Hepatocyte (in vitro differentiated cells): Measurements from ENCODE around the gene WDFY1. TPM values are rescaled to one million over a fixed set of nuclear protein-coding genes. Genes with fewer than 3 reads are reported as not detected.

Experiments
- DNase-seq: peaks from one replicate; pipeline ENCODE4 v3.0.0-alpha.2; 2016; ENCODE audit warnings: low spot score
- H2AFZ ChIP-seq: fragments of 200-600 bp; sonication (generic); 2 replicates; pipeline ENCODE4 v1.6.0; 2016; ENCODE audit warnings: antibody characterized with exemption, mild to moderate bottlenecking
- H3K27ac ChIP-seq: fragments of 200-600 bp; sonication (generic); 2 replicates; pipeline ENCODE4 v1.5.1; 2016; ENCODE audit warnings: mild to moderate bottlenecking
- H3K27me3 ChIP-seq: fragments of 200-600 bp; sonication (generic); 2 replicates; pipeline ENCODE4 v1.6.1; 2016
- H3K36me3 ChIP-seq: fragments of 200-600 bp; sonication (generic); replicated peaks from 2 replicates; pipeline ENCODE4 v1.5.1; 2016; ENCODE audit warnings: low read depth; ENCODE audit not compliant: insufficient read depth
- H3K4me1 ChIP-seq: fragments of 200-600 bp; sonication (generic); 2 replicates; pipeline ENCODE4 v1.5.1; 2016; ENCODE audit warnings: mild to moderate bottlenecking, moderate library complexity; ENCODE audit not compliant: insufficient read depth
- H3K4me2 ChIP-seq: fragments of 200-600 bp; sonication (generic); 2 replicates; pipeline ENCODE4 v1.6.0; 2016
- H3K4me3 ChIP-seq: fragments of 200-600 bp; sonication (generic); 2 replicates; pipeline ENCODE4 v1.5.1; 2016; ENCODE audit warnings: mild to moderate bottlenecking
- H3K79me2 ChIP-seq: fragments of 200-600 bp; sonication (generic); 2 replicates; pipeline ENCODE4 v1.6.0; 2017; ENCODE audit warnings: mild to moderate bottlenecking
- H3K9me2 ChIP-seq: fragments of 200-600 bp; sonication (generic); replicated peaks from 2 replicates; pipeline ENCODE4 v1.6.0; 2017; ENCODE audit warnings: mild to moderate bottlenecking; ENCODE audit not compliant: insufficient read depth
- H3K9me3 ChIP-seq: fragments of 200-600 bp; sonication (generic); 2 replicates; pipeline ENCODE4 v1.5.1; 2016; ENCODE audit warnings: low read depth, mild to moderate bottlenecking
- H4K20me1 ChIP-seq: fragments of 200-600 bp; sonication (generic); 2 replicates; pipeline ENCODE4 v1.6.0; 2016; ENCODE audit warnings: mild to moderate bottlenecking; ENCODE audit not compliant: insufficient read depth, poor library complexity, severe bottlenecking
- CTCF ChIP-seq: fragments of 200-600 bp; sonication (generic); IDR thresholded peaks from 2 replicates; pipeline ENCODE4 v1.5.1; 2016; ENCODE audit warnings: antibody characterized with exemption, mild to moderate bottlenecking; ENCODE audit not compliant: poor library complexity
- EZH2 ChIP-seq: fragments of 200-600 bp; sonication (generic); IDR thresholded peaks from 2 replicates; pipeline ENCODE4 v1.6.1; 2016; ENCODE audit warnings: antibody characterized with exemption, mild to moderate bottlenecking, borderline replicate concordance
- EZH2phosphoT487 ChIP-seq: fragments of 200-600 bp; sonication (generic); IDR thresholded peaks from one replicate; pipeline ENCODE4 v1.6.1; 2018; ENCODE audit warnings: antibody characterized with exemption, mild to moderate bottlenecking, low read depth, moderate library complexity; ENCODE audit not compliant: unreplicated experiment, severe bottlenecking
- WGBS: methylation state at CpG from one replicate; pipeline ENCODE4 v1.1.6; 2016; ENCODE audit warnings: low lambda C conversion rate; ENCODE audit errors: missing lambda C conversion rate; 5-methylcytosine and 5-hydroxymethylcytosine counted together
- polyA plus RNA-seq: library from polyadenylated mRNA; unstranded; fragments of >200 nt; fragmentation: Nextera tagmentation; extraction: Ambion mirVana; gene quantifications from 2 replicates; pipeline ENCODE4 v1.2.1, GENCODE V29; 2016
- total RNA-seq: library from RNA; depleted of rRNA; stranded (reverse); fragments of >200 nt; gene quantifications from 2 replicates; pipeline ENCODE4 v1.2.3, GENCODE V29; 2014

WDFY1 gene
- total and polyA plus RNA-seq, 2 experiments from 2014 or later = 45.6 to 68.3 TPM

DNA sequence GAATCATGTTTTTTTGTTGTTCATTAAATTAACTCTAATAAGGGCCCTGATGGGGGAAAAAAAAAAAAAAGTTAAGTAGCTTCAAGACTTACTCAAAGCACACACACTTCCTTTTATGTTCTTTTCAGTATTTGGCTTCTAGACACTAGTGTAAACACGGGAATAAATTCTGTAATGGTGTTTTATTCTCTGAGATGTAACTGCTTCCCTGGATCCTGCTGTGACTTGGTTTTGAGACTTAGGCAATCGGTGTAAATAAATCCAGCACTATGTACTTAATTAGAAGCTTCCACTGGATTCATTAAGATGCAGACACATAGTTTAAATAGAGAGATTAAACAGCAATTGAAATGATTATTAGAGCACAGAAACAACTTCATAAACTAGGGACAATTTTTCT lies 81.6 kb downstream of the WDFY1 start:
- Histone ChIP-seq H3K27ac (peak overlapping the region; percentile 80), H3K9me2 (no peaks in the 10 kb centered on the region), H3K79me2 (no peaks in the 10 kb centered on the region), H3K4me2 (no peak overlapping the region), H3K4me3 (no peak overlapping the region), H3K36me3 (no peaks in the 10 kb centered on the region), H2AFZ (no peak overlapping the region), H3K4me1 (peaks cover 20% of the 10 kb centered on the region), H3K9me3 (no peaks in the 10 kb centered on the region), H4K20me1 (no peaks in the 10 kb centered on the region), H3K27me3 (no peaks in the 10 kb centered on the region)
- TF ChIP-seq CTCF (no peak), EZH2phosphoT487 (no peak), EZH2 (no peak)
- no peak for DNase-seq
- WGBS = 67% methylated on average over 2 of the region's 2 CpGs

DNA sequence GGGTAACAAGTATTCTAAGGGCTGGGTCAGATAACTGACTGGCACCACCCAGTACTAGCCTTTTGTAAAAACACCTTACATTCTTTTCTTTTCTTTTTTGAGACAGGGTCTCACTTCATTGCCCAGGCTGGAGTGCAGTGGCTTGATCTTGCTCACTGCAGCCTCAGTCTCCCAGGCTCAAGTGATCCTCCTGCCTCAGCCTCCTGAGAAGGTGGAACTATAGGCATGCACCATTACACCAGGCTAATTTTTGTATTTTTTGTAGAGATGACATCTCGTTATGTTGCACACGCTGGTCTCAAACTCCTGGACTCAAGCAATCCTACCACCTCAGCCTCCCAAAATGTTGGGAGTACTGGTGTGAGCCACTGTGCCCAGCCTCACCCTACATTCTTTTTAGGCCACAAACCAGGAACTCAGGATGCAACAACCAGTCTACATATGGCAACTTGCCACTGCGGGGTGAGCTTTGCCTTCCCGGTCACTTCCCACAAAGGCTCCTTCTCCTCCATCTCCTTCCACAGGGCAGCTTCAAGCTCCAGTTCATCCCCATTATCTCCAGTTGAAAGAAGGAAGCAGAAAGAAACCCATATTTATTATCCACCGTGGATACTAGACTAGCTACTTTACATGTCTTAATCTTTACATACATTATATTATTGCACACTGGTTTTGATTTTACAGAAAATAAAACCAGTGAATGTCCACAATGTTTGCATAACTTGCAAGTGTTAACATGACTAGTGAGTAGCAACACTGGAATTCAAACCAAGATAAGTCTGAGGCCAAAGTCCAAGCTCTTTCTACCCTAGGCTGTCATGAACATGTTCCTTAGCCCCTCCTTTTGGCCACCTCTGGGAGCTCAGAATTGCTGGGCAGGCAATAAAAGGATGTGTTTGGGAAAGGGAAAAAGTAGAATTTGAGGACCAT lies 84.1 kb downstream of the WDFY1 start:
- peak overlapping the region; percentile 44 for H3K4me2 ChIP-seq
- DNase-seq = peak; percentile 83
- no peaks in the 10 kb centered on the region for H3K79me2 ChIP-seq
- peaks cover 20% of the 10 kb centered on the region for H3K4me1 ChIP-seq
- TF ChIP-seq EZH2phosphoT487 = no peak
- 55% methylated on average over 5 of the region's 5 CpGs for WGBS
- H3K27ac ChIP-seq = peak overlapping the region; percentile 96
- no peaks in the 10 kb centered on the region for H3K27me3 ChIP-seq
- no peaks in the 10 kb centered on the region for H3K36me3 ChIP-seq
- no peaks in the 10 kb centered on the region for H4K20me1 ChIP-seq
- no peaks in the 10 kb centered on the region for H3K9me2 ChIP-seq
- H2AFZ ChIP-seq = no peak overlapping the region
- H3K9me3 ChIP-seq = no peaks in the 10 kb centered on the region
- H3K4me3 ChIP-seq = no peak overlapping the region

DNA sequence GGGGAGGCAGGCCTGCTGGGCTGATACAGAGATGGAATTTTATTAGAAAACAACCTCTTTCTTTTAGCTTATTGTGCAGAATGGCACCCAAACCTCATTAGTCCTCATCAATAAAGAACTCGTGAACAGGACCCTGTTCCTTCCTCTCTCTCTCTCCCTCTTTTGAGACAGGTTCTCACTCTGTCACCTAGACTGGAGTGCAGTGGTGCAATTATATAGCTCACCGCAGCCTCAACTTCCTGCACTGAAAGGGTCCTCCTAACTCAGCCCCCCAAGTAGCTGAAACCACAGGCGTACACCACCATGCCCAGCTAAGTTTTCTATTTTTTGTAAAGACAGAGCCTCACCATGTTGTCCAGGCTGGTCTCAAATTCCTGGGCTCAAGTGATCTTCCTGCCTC lies 86.1 kb downstream of the WDFY1 start:
- no peaks in the 10 kb centered on the region for H3K27me3 ChIP-seq
- H3K9me3 ChIP-seq = no peaks in the 10 kb centered on the region
- TF ChIP-seq EZH2 (no peak), EZH2phosphoT487 (no peak), CTCF (no peak)
- H3K9me2 ChIP-seq = no peaks in the 10 kb centered on the region
- H3K36me3 ChIP-seq = no peaks in the 10 kb centered on the region
- H3K4me2 ChIP-seq = no peak overlapping the region
- H3K27ac ChIP-seq = no peak overlapping the region
- H2AFZ ChIP-seq = no peak overlapping the region
- WGBS = 87% methylated on average over 3 of the region's 3 CpGs
- no peak for DNase-seq
- H3K4me3 ChIP-seq = no peak overlapping the region
- no peaks in the 10 kb centered on the region for H3K79me2 ChIP-seq
- no peaks in the 10 kb centered on the region for H4K20me1 ChIP-seq
- peaks cover 24% of the 10 kb centered on the region for H3K4me1 ChIP-seq

DNA sequence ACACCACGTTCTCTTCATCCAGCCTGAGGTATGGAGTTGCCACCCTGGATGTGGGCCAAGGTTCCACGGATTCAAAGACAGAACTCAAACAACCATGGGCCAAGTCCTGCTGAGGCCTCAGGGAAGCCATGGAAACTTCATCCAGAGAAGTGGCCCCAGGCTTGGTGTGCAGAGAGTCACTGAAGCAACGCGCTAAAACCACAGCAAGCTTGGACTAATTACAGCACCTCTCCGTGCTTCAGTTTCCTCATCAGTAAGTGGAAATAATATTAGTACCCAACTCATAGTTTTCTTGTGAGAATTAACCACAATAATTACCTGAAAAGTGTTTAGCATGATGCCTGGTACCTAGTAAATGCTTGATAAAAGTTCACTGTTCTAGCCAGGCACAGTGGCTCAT lies 88.6 kb downstream of the WDFY1 start:
- no peaks in the 10 kb centered on the region for H3K79me2 ChIP-seq
- no peak overlapping the region for H3K4me3 ChIP-seq
- TF ChIP-seq CTCF (no peak), EZH2phosphoT487 (no peak), EZH2 (no peak)
- H3K4me1 ChIP-seq = peaks cover 14% of the 10 kb centered on the region
- peak overlapping the region; percentile 37 for H3K27ac ChIP-seq
- WGBS = 85% methylated on average over 5 of the region's 5 CpGs
- no peaks in the 10 kb centered on the region for H3K36me3 ChIP-seq
- H3K4me2 ChIP-seq = no peak overlapping the region
- H3K9me2 ChIP-seq = no peaks in the 10 kb centered on the region
- no peak for DNase-seq
- H3K27me3 ChIP-seq = no peaks in the 10 kb centered on the region
- H2AFZ ChIP-seq = no peak overlapping the region
- H4K20me1 ChIP-seq = no peaks in the 10 kb centered on the region
- H3K9me3 ChIP-seq = no peaks in the 10 kb centered on the region
